SK-N-SH treated with all-trans-retinoic acid at 6 μM for 48 hours (cell line): ENCODE results near the gene POLR1E.

Experiments
- ATAC-seq: fragments of 200-7000 bp; cut with Tn5 transposase; 3 replicates; pipeline ENCODE4 v1.9.1; 2020; ENCODE audit warnings: mild to moderate bottlenecking, moderate library complexity
- ARNTL ChIP-seq: fragments of 450-650 bp; formaldehyde crosslinking; IDR thresholded peaks from 2 replicates; pipeline ENCODE4 v1.5.0; 2020; ENCODE audit warnings: low read depth, mild to moderate bottlenecking, moderate library complexity, borderline replicate concordance
- CSDC2 ChIP-seq: fragments of 250-450 bp; sonication (Bioruptor Pico); IDR thresholded peaks from 2 replicates; pipeline ENCODE4 v1.5.0; 2020; ENCODE audit warnings: mild to moderate bottlenecking, moderate library complexity
- ESRRG ChIP-seq: fragments of 250-450 bp; sonication (Bioruptor Pico); IDR thresholded peaks from 2 replicates; pipeline ENCODE4 v1.6.1; 2021; ENCODE audit warnings: mild to moderate bottlenecking
- GLIS3 ChIP-seq: fragments of 250-450 bp; sonication (Bioruptor Pico); IDR thresholded peaks from 2 replicates; pipeline ENCODE4 v1.5.0; 2020; ENCODE audit warnings: mild to moderate bottlenecking, moderate library complexity
- ISL1 ChIP-seq: fragments of 250-450 bp; sonication (Bioruptor Pico); IDR thresholded peaks from 2 replicates; pipeline ENCODE4 v2.1.2; 2022; ENCODE audit warnings: mild to moderate bottlenecking, moderate library complexity
- OSR1 ChIP-seq: fragments of 250-450 bp; sonication (Bioruptor Pico); IDR thresholded peaks from 2 replicates; pipeline ENCODE4 v1.8.0; 2022; ENCODE audit warnings: moderate library complexity, mild to moderate bottlenecking, inconsistent platforms
- PPARA ChIP-seq: fragments of 250-450 bp; sonication (Bioruptor Pico); IDR thresholded peaks from 2 replicates; pipeline ENCODE4 v1.5.0; 2020; ENCODE audit warnings: mild to moderate bottlenecking, borderline replicate concordance
- RARB ChIP-seq: fragments of 250-450 bp; sonication (Bioruptor Pico); IDR thresholded peaks from 2 replicates; pipeline ENCODE4 v1.8.0; 2021; ENCODE audit warnings: mild to moderate bottlenecking, moderate library complexity
- SNAI2 ChIP-seq: fragments of 250-450 bp; sonication (Bioruptor Pico); IDR thresholded peaks from 2 replicates; pipeline ENCODE4 v1.5.0; 2020; ENCODE audit warnings: mild to moderate bottlenecking, moderate library complexity
- TCF4 ChIP-seq: fragments of 250-450 bp; sonication (Bioruptor Pico); IDR thresholded peaks from 2 replicates; pipeline ENCODE4 v1.8.0; 2021; ENCODE audit warnings: mild to moderate bottlenecking, moderate library complexity, borderline replicate concordance
- TOX ChIP-seq: fragments of 250-450 bp; sonication (Bioruptor Pico); IDR thresholded peaks from 2 replicates; pipeline ENCODE4 v1.8.0; 2021; ENCODE audit warnings: mild to moderate bottlenecking, moderate library complexity, borderline replicate concordance
- ZC3H10 ChIP-seq: fragments of 250-450 bp; sonication (Bioruptor Pico); IDR thresholded peaks from 2 replicates; pipeline ENCODE4 v1.5.1; 2021; ENCODE audit warnings: mild to moderate bottlenecking, moderate library complexity
- ZFP3 ChIP-seq: fragments of 250-450 bp; sonication (Bioruptor Pico); IDR thresholded peaks from 2 replicates; pipeline ENCODE4 v1.5.0; 2020; ENCODE audit warnings: mild to moderate bottlenecking, moderate library complexity
- ZFP30 ChIP-seq: fragments of 450-650 bp; formaldehyde crosslinking; IDR thresholded peaks from 2 replicates; pipeline ENCODE4 v1.5.0; 2022; ENCODE audit warnings: mild to moderate bottlenecking, moderate library complexity
- ZNF565 ChIP-seq: fragments of 450-650 bp; formaldehyde crosslinking; conservative IDR thresholded peaks from 2 replicates; pipeline ENCODE4 v1.5.0; 2020; ENCODE audit warnings: low read depth, mild to moderate bottlenecking, moderate library complexity
- ZNF70 ChIP-seq: fragments of 450-650 bp; formaldehyde crosslinking; IDR thresholded peaks from 2 replicates; pipeline ENCODE4 v1.5.0; 2020; ENCODE audit warnings: mild to moderate bottlenecking, moderate library complexity
- ZNF8 ChIP-seq: fragments of 450-650 bp; formaldehyde crosslinking; IDR thresholded peaks from 2 replicates; pipeline ENCODE4 v1.5.0; 2020; ENCODE audit warnings: mild to moderate bottlenecking, moderate library complexity
- TF ChIP-seq, protein P1 (sequence below): fragments of 250-450 bp; sonication (Bioruptor Pico); IDR thresholded peaks from 2 replicates; pipeline ENCODE4 v1.5.0; 2020; ENCODE audit warnings: mild to moderate bottlenecking, moderate library complexity
- TF ChIP-seq, protein P2 (sequence below): fragments of 250-450 bp; sonication (Bioruptor Pico); IDR thresholded peaks from 2 replicates; pipeline ENCODE4 v1.8.0; 2021; ENCODE audit warnings: low read depth, mild to moderate bottlenecking, moderate library complexity, borderline replicate concordance
- TF ChIP-seq, protein P3 (sequence below): fragments of 250-450 bp; sonication (Bioruptor Pico); IDR thresholded peaks from 2 replicates; pipeline ENCODE4 v1.5.1; 2021; ENCODE audit warnings: mild to moderate bottlenecking, moderate library complexity
- TF ChIP-seq, protein P4 (sequence below): fragments of 250-450 bp; sonication (Bioruptor Pico); IDR thresholded peaks from 2 replicates; pipeline ENCODE4 v1.5.1; 2020; ENCODE audit warnings: low read depth, mild to moderate bottlenecking, moderate library complexity
- TF ChIP-seq, protein P5 (sequence below): fragments of 250-450 bp; sonication (Bioruptor Pico); IDR thresholded peaks from 2 replicates; pipeline ENCODE4 v1.8.0; 2020; ENCODE audit warnings: mild to moderate bottlenecking, moderate library complexity, borderline replicate concordance

Gene POLR1E

DNA sequence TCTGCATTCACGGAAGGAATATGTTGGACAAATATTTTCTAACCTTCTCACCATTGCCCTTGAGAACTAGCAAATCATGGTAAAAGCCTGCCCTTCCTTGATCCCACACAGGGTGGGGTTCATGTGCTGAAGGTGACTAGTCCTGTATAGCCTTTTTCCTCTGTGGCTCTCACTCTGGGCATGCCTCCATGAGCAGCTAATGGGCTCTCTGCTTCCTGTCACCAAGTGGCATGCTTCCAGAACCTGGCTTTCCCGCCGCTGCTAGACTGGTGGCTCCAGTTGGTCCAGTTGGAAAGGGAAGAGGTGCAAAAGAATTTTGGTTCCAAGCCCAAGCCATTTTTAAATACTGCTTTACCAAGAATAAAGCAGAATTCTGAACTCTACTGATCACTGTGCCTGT, 54.9 kb downstream of the POLR1E start:
- ATAC-seq = no peak
- TF ChIP-seq CSDC2 (CRISPR knock-in tag) = no peak
- TF ChIP-seq, protein P1, sequence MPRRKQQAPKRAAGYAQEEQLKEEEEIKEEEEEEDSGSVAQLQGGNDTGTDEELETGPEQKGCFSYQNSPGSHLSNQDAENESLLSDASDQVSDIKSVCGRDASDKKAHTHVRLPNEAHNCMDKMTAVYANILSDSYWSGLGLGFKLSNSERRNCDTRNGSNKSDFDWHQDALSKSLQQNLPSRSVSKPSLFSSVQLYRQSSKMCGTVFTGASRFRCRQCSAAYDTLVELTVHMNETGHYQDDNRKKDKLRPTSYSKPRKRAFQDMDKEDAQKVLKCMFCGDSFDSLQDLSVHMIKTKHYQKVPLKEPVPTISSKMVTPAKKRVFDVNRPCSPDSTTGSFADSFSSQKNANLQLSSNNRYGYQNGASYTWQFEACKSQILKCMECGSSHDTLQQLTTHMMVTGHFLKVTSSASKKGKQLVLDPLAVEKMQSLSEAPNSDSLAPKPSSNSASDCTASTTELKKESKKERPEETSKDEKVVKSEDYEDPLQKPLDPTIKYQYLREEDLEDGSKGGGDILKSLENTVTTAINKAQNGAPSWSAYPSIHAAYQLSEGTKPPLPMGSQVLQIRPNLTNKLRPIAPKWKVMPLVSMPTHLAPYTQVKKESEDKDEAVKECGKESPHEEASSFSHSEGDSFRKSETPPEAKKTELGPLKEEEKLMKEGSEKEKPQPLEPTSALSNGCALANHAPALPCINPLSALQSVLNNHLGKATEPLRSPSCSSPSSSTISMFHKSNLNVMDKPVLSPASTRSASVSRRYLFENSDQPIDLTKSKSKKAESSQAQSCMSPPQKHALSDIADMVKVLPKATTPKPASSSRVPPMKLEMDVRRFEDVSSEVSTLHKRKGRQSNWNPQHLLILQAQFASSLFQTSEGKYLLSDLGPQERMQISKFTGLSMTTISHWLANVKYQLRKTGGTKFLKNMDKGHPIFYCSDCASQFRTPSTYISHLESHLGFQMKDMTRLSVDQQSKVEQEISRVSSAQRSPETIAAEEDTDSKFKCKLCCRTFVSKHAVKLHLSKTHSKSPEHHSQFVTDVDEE (CRISPR knock-in tag) = no peak
- no peak for TF ChIP-seq RARB (CRISPR knock-in tag)
- TF ChIP-seq ZNF565 (CRISPR knock-in tag) = no peak
- no peak for TF ChIP-seq ZFP3 (CRISPR knock-in tag)
- TF ChIP-seq ZNF8 (CRISPR knock-in tag) = no peak
- no peak for TF ChIP-seq ARNTL (CRISPR knock-in tag)
- TF ChIP-seq, protein P2, sequence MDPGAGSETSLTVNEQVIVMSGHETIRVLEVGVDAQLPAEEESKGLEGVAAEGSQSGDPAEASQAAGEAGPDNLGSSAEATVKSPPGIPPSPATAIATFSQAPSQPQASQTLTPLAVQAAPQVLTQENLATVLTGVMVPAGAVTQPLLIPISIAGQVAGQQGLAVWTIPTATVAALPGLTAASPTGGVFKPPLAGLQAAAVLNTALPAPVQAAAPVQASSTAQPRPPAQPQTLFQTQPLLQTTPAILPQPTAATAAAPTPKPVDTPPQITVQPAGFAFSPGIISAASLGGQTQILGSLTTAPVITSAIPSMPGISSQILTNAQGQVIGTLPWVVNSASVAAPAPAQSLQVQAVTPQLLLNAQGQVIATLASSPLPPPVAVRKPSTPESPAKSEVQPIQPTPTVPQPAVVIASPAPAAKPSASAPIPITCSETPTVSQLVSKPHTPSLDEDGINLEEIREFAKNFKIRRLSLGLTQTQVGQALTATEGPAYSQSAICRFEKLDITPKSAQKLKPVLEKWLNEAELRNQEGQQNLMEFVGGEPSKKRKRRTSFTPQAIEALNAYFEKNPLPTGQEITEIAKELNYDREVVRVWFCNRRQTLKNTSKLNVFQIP (CRISPR knock-in tag) = no peak
- no peak for TF ChIP-seq ISL1 (CRISPR knock-in tag)
- TF ChIP-seq ZC3H10 = no peak

DNA sequence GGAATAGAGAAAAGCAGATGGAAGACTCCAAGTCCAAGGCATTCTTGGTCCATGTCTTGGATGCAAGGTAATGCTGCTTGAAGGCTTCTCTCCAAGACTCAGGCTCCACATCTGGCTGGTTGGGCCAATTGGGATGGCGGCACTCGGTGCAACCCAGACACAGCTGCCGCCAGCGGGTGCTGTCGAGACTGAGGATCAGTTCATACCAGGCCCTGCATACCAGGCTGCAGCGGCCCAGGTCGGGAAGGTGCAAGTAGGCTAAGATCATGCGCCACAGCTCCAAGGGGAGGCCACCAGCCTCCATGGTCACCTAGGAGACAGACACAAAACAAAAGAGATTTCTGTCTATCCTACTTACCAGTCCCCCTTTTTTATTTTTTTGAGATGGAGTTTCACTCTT, 55.7 kb downstream of the POLR1E start:
- TF ChIP-seq PPARA (CRISPR knock-in tag) = no peak
- no peak for TF ChIP-seq OSR1
- TF ChIP-seq ZNF70 = no peak
- TF ChIP-seq, protein P3, sequence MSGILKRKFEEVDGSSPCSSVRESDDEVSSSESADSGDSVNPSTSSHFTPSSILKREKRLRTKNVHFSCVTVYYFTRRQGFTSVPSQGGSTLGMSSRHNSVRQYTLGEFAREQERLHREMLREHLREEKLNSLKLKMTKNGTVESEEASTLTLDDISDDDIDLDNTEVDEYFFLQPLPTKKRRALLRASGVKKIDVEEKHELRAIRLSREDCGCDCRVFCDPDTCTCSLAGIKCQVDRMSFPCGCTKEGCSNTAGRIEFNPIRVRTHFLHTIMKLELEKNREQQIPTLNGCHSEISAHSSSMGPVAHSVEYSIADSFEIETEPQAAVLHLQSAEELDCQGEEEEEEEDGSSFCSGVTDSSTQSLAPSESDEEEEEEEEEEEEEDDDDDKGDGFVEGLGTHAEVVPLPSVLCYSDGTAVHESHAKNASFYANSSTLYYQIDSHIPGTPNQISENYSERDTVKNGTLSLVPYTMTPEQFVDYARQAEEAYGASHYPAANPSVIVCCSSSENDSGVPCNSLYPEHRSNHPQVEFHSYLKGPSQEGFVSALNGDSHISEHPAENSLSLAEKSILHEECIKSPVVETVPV (CRISPR knock-in tag) = no peak
- TF ChIP-seq, protein P2 (CRISPR knock-in tag) = no peak
- TF ChIP-seq, protein P4, sequence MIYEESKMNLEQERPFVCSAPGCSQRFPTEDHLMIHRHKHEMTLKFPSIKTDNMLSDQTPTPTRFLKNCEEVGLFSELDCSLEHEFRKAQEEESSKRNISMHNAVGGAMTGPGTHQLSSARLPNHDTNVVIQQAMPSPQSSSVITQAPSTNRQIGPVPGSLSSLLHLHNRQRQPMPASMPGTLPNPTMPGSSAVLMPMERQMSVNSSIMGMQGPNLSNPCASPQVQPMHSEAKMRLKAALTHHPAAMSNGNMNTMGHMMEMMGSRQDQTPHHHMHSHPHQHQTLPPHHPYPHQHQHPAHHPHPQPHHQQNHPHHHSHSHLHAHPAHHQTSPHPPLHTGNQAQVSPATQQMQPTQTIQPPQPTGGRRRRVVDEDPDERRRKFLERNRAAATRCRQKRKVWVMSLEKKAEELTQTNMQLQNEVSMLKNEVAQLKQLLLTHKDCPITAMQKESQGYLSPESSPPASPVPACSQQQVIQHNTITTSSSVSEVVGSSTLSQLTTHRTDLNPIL (CRISPR knock-in tag) = no peak
- TF ChIP-seq ZNF8 (CRISPR knock-in tag) = no peak
- TF ChIP-seq, protein P5, sequence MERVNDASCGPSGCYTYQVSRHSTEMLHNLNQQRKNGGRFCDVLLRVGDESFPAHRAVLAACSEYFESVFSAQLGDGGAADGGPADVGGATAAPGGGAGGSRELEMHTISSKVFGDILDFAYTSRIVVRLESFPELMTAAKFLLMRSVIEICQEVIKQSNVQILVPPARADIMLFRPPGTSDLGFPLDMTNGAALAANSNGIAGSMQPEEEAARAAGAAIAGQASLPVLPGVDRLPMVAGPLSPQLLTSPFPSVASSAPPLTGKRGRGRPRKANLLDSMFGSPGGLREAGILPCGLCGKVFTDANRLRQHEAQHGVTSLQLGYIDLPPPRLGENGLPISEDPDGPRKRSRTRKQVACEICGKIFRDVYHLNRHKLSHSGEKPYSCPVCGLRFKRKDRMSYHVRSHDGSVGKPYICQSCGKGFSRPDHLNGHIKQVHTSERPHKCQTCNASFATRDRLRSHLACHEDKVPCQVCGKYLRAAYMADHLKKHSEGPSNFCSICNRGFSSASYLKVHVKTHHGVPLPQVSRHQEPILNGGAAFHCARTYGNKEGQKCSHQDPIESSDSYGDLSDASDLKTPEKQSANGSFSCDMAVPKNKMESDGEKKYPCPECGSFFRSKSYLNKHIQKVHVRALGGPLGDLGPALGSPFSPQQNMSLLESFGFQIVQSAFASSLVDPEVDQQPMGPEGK = no peak
- no peak for TF ChIP-seq ESRRG (CRISPR knock-in tag)
- TF ChIP-seq ZFP30 = no peak
- TF ChIP-seq ZNF565 (CRISPR knock-in tag) = no peak
- no peak for TF ChIP-seq GLIS3 (CRISPR knock-in tag)
- no peak for TF ChIP-seq CSDC2 (CRISPR knock-in tag)
- TF ChIP-seq ARNTL (CRISPR knock-in tag) = no peak
- TF ChIP-seq RARB (CRISPR knock-in tag) = no peak
- no peak for TF ChIP-seq SNAI2 (CRISPR knock-in tag)
- no peak for TF ChIP-seq TCF4
- TF ChIP-seq, protein P1 (CRISPR knock-in tag) = no peak
- TF ChIP-seq TOX (CRISPR knock-in tag) = no peak
- TF ChIP-seq ZFP3 (CRISPR knock-in tag) = no peak
- ATAC-seq = no peak
